SK-N-SH (cell line): ENCODE measurements around the gene MST1R. TPM values are rescaled to one million over a fixed set of nuclear protein-coding genes. Genes with fewer than 3 reads are reported as not detected.

Experiments used
- CTCF ChIA-PET: fragments of 300-600, 350-600 bp; formaldehyde crosslinking; extraction: SDS; loops from one replicate; lab custom pipeline; 2021; lab: Yijun Ruan, JAX
- POLR2A ChIA-PET: fragments of 350-600 bp; sonication (Branson Sonifier 250); formaldehyde crosslinking; extraction: SDS; loops from one replicate; lab custom pipeline; 2020; ENCODE audit warnings: antibody characterized with exemption, inconsistent platforms; lab: Yijun Ruan, JAX
- DNase-seq: peaks from one replicate; pipeline ENCODE4 v3.0.0; 2012
- H2AFZ ChIP-seq: fragments of 200-600 bp; sonication (generic); 2 replicates; pipeline ENCODE4 v1.8.1; 2016; ENCODE audit warnings: antibody characterized with exemption, mild to moderate bottlenecking, low read depth
- H3F3A ChIP-seq: fragments of 200-600 bp; sonication (generic); replicated peaks from 2 replicates; pipeline ENCODE3; 2016; ENCODE audit warnings: antibody characterized with exemption, mild to moderate bottlenecking; ENCODE audit not compliant: insufficient read depth
- H3K27ac ChIP-seq, 2 experiments: fragments of 200-500 bp in 1 of 2; fragments of 200-600 bp in 1 of 2; sonication (Bioruptor generic) in 1 of 2; sonication (generic), shearing (Covaris generic) in 1 of 2; 2 replicates each; pipeline versions ENCODE4 v1.5.1 to v1.6.1; 2014 to 2016; ENCODE audit warnings: low read depth in 2 of 2, inconsistent platforms in 1 of 2, low read length in 1 of 2, mild to moderate bottlenecking in 1 of 2, mixed read lengths in 1 of 2
- H3K27me3 ChIP-seq: fragments of 200-600 bp; sonication (generic), shearing (Covaris generic); 2 replicates; pipeline ENCODE4 v1.6.1; 2016; ENCODE audit warnings: mixed run types; ENCODE audit not compliant: insufficient read depth
- H3K36me3 ChIP-seq, 2 experiments: fragments of 200-500 bp in 1 of 2; fragments of 200-600 bp in 1 of 2; sonication (Bioruptor generic) in 1 of 2; sonication (generic) in 1 of 2; replicated peaks in 1 of 2; 2 replicates each; pipeline versions ENCODE3 to v1.5.1; 2014 to 2016; ENCODE audit warnings: low read length in 1 of 2, mild to moderate bottlenecking in 1 of 2; ENCODE audit not compliant: insufficient read depth in 2 of 2, control insufficient read depth in 1 of 2
- H3K4me1 ChIP-seq, 2 experiments: fragments of 200-500 bp in 1 of 2; fragments of 200-600 bp in 1 of 2; sonication (Bioruptor generic) in 1 of 2; sonication (generic), shearing (Covaris generic) in 1 of 2; 2 replicates each; pipeline versions ENCODE4 v1.5.1 to v1.6.1; 2014 to 2016; ENCODE audit warnings: low read depth in 1 of 2, low read length in 1 of 2, mixed run types in 1 of 2; ENCODE audit not compliant: insufficient read depth in 2 of 2, control insufficient read depth in 1 of 2
- H3K4me2 ChIP-seq: fragments of 200-600 bp; sonication (generic), shearing (Covaris generic); 2 replicates; pipeline ENCODE4 v1.6.1; 2017; ENCODE audit warnings: mixed run types
- H3K4me3 ChIP-seq, 2 experiments: fragments of 200-500 bp in 1 of 2; fragments of 200-600 bp in 1 of 2; sonication (Bioruptor generic) in 1 of 2; sonication (generic), shearing (Covaris generic) in 1 of 2; 2 replicates each; pipeline versions ENCODE4 v1.5.1 to v1.8.1; 2014 to 2016; ENCODE audit warnings: low read depth in 2 of 2, inconsistent platforms in 1 of 2, low read length in 1 of 2, mild to moderate bottlenecking in 1 of 2, mixed read lengths in 1 of 2, moderate library complexity in 1 of 2
- H3K79me2 ChIP-seq: fragments of 200-600 bp; sonication (generic); 2 replicates; pipeline ENCODE4 v1.8.1; 2017; ENCODE audit warnings: mild to moderate bottlenecking; ENCODE audit not compliant: insufficient read depth
- H3K9ac ChIP-seq: fragments of 200-600 bp; sonication (generic); 2 replicates; pipeline ENCODE4 v1.6.1; 2017; ENCODE audit warnings: mixed run types
- H3K9me2 ChIP-seq: fragments of 200-600 bp; sonication (generic); 2 replicates; pipeline ENCODE4 v1.6.1; 2017; ENCODE audit warnings: mixed run types
- H3K9me3 ChIP-seq: fragments of 200-600 bp; sonication (generic); 2 replicates; pipeline ENCODE4 v1.6.1; 2017; ENCODE audit warnings: mixed run types, mild to moderate bottlenecking, moderate library complexity
- H4K20me1 ChIP-seq: fragments of 200-600 bp; sonication (generic); 2 replicates; pipeline ENCODE4 v1.6.1; 2017; ENCODE audit warnings: mild to moderate bottlenecking, mixed run types; ENCODE audit not compliant: insufficient read depth
- CHD2 ChIP-seq: fragments of 150-350 bp; IDR thresholded peaks from 2 replicates; pipeline ENCODE4 v1.6.1; 2018; ENCODE audit warnings: low read length; ENCODE audit not compliant: partially characterized antibody
- EZH2phosphoT487 ChIP-seq: fragments of 200-600 bp; sonication (generic); IDR thresholded peaks from 2 replicates; pipeline ENCODE4 v1.6.1; 2017; ENCODE audit warnings: low read depth, mixed run types, mild to moderate bottlenecking, antibody characterized with exemption, moderate library complexity, borderline replicate concordance
- FOSL2 ChIP-seq: IDR thresholded peaks from 2 replicates; pipeline ENCODE4 v1.4.0; 2012; ENCODE audit warnings: low read depth, mild to moderate bottlenecking, moderate library complexity, borderline replicate concordance
- FOXJ3 ChIP-seq: sonication (generic); formaldehyde crosslinking; IDR thresholded peaks from 2 replicates; pipeline ENCODE4 v1.5.1; 2020; ENCODE audit warnings: mild to moderate bottlenecking, missing genetic modification reagents
- GATA2 ChIP-seq: sonication (generic); formaldehyde crosslinking; IDR thresholded peaks from 2 replicates; pipeline ENCODE4 v1.5.0; 2020; ENCODE audit warnings: mild to moderate bottlenecking, missing genetic modification reagents
- POLR2AphosphoS5 ChIP-seq: IDR thresholded peaks from 2 replicates; pipeline ENCODE4 v1.6.1; 2012; ENCODE audit warnings: low read depth, low read length
- YY1 ChIP-seq: IDR thresholded peaks from 2 replicates; pipeline ENCODE4 v1.4.0; 2012; ENCODE audit warnings: low read depth, mild to moderate bottlenecking
- WGBS: methylation state at CpG from one replicate; pipeline ENCODE4 v1.1.6; 2017; ENCODE audit warnings: low lambda C conversion rate; 5-methylcytosine and 5-hydroxymethylcytosine counted together
- polyA plus RNA-seq, 3 experiments: library from polyadenylated mRNA; depleted of rRNA; stranded (reverse); fragments of >200 nt; gene quantifications; 2 replicates each; pipeline ENCODE4 v1.2.3, GENCODE V29; 2012
- TF ChIP-seq, protein P1 (sequence below): IDR thresholded peaks from 2 replicates; pipeline ENCODE4 v1.4.0; 2012; ENCODE audit warnings: low read depth, borderline replicate concordance
- TF ChIP-seq, protein P2 (sequence below): fragments of 200-600 bp; sonication (generic); IDR thresholded peaks from 2 replicates; pipeline ENCODE4 v1.6.1; 2017; ENCODE audit warnings: antibody characterized with exemption, mild to moderate bottlenecking, moderate library complexity
- TF ChIP-seq, protein P3 (sequence below): IDR thresholded peaks from 2 replicates; pipeline ENCODE4 v1.4.0; 2012; ENCODE audit warnings: low read depth, borderline replicate concordance
- TF ChIP-seq, protein P4 (sequence below): IDR thresholded peaks from 2 replicates; pipeline ENCODE4 v1.6.1; 2012; ENCODE audit warnings: mild to moderate bottlenecking, low read depth, low read length, moderate library complexity
- TF ChIP-seq, protein P5 (sequence below): IDR thresholded peaks from 2 replicates; pipeline ENCODE4 v1.4.0; 2012; ENCODE audit warnings: low read depth

The MST1R gene
- polyA plus RNA-seq, 1 of the 3 experiments (the other 2 are of a cell fraction): 0.23 TPM

DNA sequence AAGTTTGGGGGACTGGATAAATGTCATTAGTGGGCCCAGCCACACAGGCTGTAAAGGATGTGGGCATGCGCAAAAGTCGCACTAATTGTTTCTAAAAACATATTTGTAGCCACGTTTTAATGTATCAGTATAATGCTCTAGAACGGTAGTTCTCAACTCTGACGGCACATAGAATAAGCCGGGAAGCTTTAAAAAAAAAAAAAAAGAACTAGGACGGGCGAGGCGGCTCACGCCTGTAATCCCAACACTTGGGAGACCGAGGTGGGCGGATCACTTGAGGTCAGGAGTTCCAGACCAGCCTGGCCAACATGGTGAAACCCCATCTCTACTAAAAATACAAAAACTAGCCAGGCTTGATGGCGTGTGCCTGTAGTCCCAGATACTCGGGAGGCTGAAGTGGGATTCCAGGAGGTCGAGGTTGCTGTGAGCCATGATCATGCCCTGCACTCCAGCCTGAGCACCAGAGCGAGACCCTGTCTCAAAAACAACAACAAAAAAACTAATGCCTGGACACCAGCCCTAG, 26.6 kb upstream of the MST1R start:
- no peaks in the 10 kb centered on the region for H3K27me3 ChIP-seq
- H2AFZ ChIP-seq: peak overlapping the region; percentile 91
- DNase-seq: no peak
- H3K36me3 ChIP-seq: no peaks in the 10 kb centered on the region
- H3K4me3 ChIP-seq: peak overlapping the region; percentile 63 to 80
- H3K9ac ChIP-seq: peak overlapping the region; percentile 47; the same call in 1 of the 2 replicates
- H3K9me3 ChIP-seq: no peaks in the 10 kb centered on the region
- no peaks in the 10 kb centered on the region for H4K20me1 ChIP-seq
- TF ChIP-seq EZH2phosphoT487: no peak
- TF ChIP-seq FOSL2: no peak
- 81% methylated on average over 16 of the region's 16 CpGs for WGBS
- CTCF ChIA-PET: interaction anchor here (0.5 to 3.4 kb wide), 9 partner anchors 10 to 128 kb away, joined by 3 to 13 read pairs (median 3); partner anchors contain the start of genes INKA1 and RBM6
- H3K27ac ChIP-seq: peak overlapping the region; percentile 59 to 76; a peak in 3 of 4 replicates
- peak overlapping the region; percentile 75 for H3K4me2 ChIP-seq
- H3K4me1 ChIP-seq: peaks cover 0 to 10% of the 10 kb centered on the region in 2 experiments; a peak in 1 of 4 replicates
- H3K9me2 ChIP-seq: no peaks in the 10 kb centered on the region
- peaks cover 7% of the 10 kb centered on the region; the same call in 1 of the 2 replicates for H3K79me2 ChIP-seq
- POLR2A ChIA-PET: interaction anchor here (0.6 to 2.0 kb wide), 4 partner anchors 10 to 91 kb away, joined by 3 to 32 read pairs (median 4); partner anchors contain the start of gene RBM6
- peaks cover 7% of the 10 kb centered on the region for H3F3A ChIP-seq

DNA sequence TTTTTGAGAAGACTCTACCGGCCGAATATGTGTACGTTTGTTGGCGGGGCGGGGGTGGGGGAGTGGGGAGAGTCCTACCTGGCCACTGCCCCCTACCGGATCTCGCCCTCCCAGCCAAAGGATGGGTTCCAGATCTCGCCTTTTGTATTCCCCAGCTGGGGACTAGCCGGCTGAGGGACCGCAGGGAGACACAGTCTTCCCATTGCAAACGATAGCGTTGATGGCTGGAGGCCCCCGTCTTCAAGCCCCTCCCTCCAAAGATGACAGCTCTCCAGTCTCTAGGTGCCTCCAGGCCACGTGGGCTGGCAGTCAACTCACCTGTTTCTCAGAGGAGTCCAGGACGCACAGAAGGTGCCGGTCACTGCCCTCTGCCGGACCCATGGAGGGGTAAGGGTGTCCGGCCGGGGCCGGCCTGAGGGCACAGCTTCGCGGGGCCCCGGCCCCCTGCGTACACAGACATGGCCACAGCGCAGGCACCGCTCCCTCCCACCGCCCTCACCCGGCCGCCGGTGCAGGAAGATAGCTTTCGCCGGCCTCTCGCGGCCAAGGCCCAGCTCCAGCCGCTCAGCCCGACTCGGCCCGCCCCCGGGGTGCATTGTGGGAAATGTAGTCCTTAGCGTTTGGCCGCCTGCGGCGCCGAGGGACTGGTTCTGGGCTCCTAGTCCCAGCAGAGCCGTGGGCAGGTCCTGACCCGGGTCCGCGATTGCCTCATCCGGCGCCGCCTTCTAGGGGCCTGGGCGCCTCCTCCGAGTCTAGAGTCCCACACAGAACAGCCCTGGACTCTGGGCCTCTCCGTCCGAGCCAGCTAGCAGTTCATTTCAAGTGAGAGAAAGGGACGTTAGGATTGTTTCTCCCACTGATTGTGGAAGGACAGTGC, 25.9 kb upstream of the MST1R start, which contains the start of gene MON1A:
TSS of gene MON1A (minus strand) at position 521 of the 877 bp plus-strand sequence. CDS start 16,465 bp downstream, outside the sequence.
- POLR2A ChIA-PET: interaction anchor here (0.7 to 2.0 kb wide), 4 partner anchors 11 to 126 kb away, joined by 3 to 32 read pairs (median 4); partner anchors contain the start of gene RBM6
- WGBS: 10% methylated on average over 14 of the region's 56 CpGs
- TF ChIP-seq FOXJ3 (CRISPR knock-in tag): no peak
- TF ChIP-seq, protein P1, sequence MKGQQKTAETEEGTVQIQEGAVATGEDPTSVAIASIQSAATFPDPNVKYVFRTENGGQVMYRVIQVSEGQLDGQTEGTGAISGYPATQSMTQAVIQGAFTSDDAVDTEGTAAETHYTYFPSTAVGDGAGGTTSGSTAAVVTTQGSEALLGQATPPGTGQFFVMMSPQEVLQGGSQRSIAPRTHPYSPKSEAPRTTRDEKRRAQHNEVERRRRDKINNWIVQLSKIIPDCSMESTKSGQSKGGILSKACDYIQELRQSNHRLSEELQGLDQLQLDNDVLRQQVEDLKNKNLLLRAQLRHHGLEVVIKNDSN: peak; percentile 80; the same call in 1 of the 2 replicates
- TF ChIP-seq YY1: peak; percentile 54; the same call in 1 of the 2 replicates
- 0 out of 2 replicates have a peak, but pooled peaks have one; percentile 9 for TF ChIP-seq GATA2 (CRISPR knock-in tag)
- TF ChIP-seq CHD2: no peak
- TF ChIP-seq, protein P2, sequence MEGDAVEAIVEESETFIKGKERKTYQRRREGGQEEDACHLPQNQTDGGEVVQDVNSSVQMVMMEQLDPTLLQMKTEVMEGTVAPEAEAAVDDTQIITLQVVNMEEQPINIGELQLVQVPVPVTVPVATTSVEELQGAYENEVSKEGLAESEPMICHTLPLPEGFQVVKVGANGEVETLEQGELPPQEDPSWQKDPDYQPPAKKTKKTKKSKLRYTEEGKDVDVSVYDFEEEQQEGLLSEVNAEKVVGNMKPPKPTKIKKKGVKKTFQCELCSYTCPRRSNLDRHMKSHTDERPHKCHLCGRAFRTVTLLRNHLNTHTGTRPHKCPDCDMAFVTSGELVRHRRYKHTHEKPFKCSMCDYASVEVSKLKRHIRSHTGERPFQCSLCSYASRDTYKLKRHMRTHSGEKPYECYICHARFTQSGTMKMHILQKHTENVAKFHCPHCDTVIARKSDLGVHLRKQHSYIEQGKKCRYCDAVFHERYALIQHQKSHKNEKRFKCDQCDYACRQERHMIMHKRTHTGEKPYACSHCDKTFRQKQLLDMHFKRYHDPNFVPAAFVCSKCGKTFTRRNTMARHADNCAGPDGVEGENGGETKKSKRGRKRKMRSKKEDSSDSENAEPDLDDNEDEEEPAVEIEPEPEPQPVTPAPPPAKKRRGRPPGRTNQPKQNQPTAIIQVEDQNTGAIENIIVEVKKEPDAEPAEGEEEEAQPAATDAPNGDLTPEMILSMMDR: peak; percentile 53
- TF ChIP-seq POLR2AphosphoS5: peak; percentile 34; the same call in 1 of the 2 replicates
- TF ChIP-seq, protein P3, sequence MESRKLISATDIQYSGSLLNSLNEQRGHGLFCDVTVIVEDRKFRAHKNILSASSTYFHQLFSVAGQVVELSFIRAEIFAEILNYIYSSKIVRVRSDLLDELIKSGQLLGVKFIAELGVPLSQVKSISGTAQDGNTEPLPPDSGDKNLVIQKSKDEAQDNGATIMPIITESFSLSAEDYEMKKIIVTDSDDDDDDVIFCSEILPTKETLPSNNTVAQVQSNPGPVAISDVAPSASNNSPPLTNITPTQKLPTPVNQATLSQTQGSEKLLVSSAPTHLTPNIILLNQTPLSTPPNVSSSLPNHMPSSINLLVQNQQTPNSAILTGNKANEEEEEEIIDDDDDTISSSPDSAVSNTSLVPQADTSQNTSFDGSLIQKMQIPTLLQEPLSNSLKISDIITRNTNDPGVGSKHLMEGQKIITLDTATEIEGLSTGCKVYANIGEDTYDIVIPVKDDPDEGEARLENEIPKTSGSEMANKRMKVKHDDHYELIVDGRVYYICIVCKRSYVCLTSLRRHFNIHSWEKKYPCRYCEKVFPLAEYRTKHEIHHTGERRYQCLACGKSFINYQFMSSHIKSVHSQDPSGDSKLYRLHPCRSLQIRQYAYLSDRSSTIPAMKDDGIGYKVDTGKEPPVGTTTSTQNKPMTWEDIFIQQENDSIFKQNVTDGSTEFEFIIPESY: 0 out of 2 replicates have a peak, but pooled peaks have one; percentile 20
- no peak for TF ChIP-seq FOSL2
- TF ChIP-seq, protein P4, sequence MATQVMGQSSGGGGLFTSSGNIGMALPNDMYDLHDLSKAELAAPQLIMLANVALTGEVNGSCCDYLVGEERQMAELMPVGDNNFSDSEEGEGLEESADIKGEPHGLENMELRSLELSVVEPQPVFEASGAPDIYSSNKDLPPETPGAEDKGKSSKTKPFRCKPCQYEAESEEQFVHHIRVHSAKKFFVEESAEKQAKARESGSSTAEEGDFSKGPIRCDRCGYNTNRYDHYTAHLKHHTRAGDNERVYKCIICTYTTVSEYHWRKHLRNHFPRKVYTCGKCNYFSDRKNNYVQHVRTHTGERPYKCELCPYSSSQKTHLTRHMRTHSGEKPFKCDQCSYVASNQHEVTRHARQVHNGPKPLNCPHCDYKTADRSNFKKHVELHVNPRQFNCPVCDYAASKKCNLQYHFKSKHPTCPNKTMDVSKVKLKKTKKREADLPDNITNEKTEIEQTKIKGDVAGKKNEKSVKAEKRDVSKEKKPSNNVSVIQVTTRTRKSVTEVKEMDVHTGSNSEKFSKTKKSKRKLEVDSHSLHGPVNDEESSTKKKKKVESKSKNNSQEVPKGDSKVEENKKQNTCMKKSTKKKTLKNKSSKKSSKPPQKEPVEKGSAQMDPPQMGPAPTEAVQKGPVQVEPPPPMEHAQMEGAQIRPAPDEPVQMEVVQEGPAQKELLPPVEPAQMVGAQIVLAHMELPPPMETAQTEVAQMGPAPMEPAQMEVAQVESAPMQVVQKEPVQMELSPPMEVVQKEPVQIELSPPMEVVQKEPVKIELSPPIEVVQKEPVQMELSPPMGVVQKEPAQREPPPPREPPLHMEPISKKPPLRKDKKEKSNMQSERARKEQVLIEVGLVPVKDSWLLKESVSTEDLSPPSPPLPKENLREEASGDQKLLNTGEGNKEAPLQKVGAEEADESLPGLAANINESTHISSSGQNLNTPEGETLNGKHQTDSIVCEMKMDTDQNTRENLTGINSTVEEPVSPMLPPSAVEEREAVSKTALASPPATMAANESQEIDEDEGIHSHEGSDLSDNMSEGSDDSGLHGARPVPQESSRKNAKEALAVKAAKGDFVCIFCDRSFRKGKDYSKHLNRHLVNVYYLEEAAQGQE: 0 out of 2 replicates have a peak, but pooled peaks have one; percentile 18
- TF ChIP-seq, protein P5, sequence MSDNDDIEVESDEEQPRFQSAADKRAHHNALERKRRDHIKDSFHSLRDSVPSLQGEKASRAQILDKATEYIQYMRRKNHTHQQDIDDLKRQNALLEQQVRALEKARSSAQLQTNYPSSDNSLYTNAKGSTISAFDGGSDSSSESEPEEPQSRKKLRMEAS: peak; percentile 96

More for the DNA sequence above, 25.9 kb upstream of the MST1R start, which contains the start of gene MON1A:
- CTCF ChIA-PET: interaction anchor here (0.6 to 3.4 kb wide), 13 partner anchors 10 to 146 kb away, joined by 3 to 13 read pairs (median 3); partner anchors contain the start of genes INKA1 and RBM6
- Histone ChIP-seq H3K27ac (peak within 1 kb of the TSS; percentile 59 to 76; a peak in 3 of 4 replicates), H3K36me3 (no peaks in the 10 kb centered on the region), H3K9ac (peak within 1 kb of the TSS; percentile 47; the same call in 1 of the 2 replicates), H3K4me2 (peak within 1 kb of the TSS; percentile 75), H3F3A (peaks cover 7% of the 10 kb centered on the region), H3K9me3 (no peaks in the 10 kb centered on the region), H3K4me3 (peak within 1 kb of the TSS; percentile 63 to 80), H2AFZ (peak within 1 kb of the TSS; percentile 91), H3K4me1 (peaks cover 0 to 10% of the 10 kb centered on the region in 2 experiments; a peak in 1 of 4 replicates), H3K9me2 (no peaks in the 10 kb centered on the region), H3K27me3 (no peaks in the 10 kb centered on the region), H3K79me2 (peaks cover 7% of the 10 kb centered on the region; the same call in 1 of the 2 replicates), H4K20me1 (no peaks in the 10 kb centered on the region)
- DNase-seq: peak; percentile 93
